Left ventricle myocardium inferior (tissue), 1 donor: ENCODE data around the gene WDR90. TPM values are rescaled to one million over a fixed set of nuclear protein-coding genes. Genes with fewer than 3 reads are reported as not detected.

Source experiments
- DNase-seq: peaks from one replicate; pipeline ENCODE4 v3.0.0-alpha.2; 2020
- H3K27ac ChIP-seq: fragments of 200-600 bp; replicated peaks from 2 replicates; pipeline ENCODE4 v1.8.0; 2021
- H3K27me3 ChIP-seq: fragments of 200-600 bp; 2 replicates; pipeline ENCODE4 v1.8.0; 2021; ENCODE audit warnings: low read depth
- H3K36me3 ChIP-seq: fragments of 200-600 bp; 2 replicates; pipeline ENCODE4 v1.8.0; 2021
- H3K4me1 ChIP-seq: fragments of 200-600 bp; 2 replicates; pipeline ENCODE4 v1.8.0; 2021
- H3K4me3 ChIP-seq: fragments of 200-600 bp; 2 replicates; pipeline ENCODE4 v1.8.0; 2021; ENCODE audit warnings: mild to moderate bottlenecking, moderate library complexity
- H3K9me3 ChIP-seq: fragments of 200-600 bp; replicated peaks from 2 replicates; pipeline ENCODE4 v1.8.0; 2021
- intact Hi-C: fragments of 100-400 bp; cut with micrococcal nuclease; formaldehyde crosslinking; loops from one replicate; pipeline ENCODE4 v1.11.0; 2022
- total RNA-seq: library from RNA; stranded (reverse); fragmentation: NEBNext Ultra II Directional; extraction: Animal tissue kit (Norgen Biotek cat#: 25700); gene quantifications from one replicate; pipeline ENCODE4 v1.2.1, GENCODE V29; 2021
- TF ChIP-seq, protein P1 (sequence below): fragments of 200-600 bp; IDR thresholded peaks from 2 replicates; pipeline ENCODE4 v1.8.0; 2021; ENCODE audit warnings: antibody characterized with exemption, mild to moderate bottlenecking, borderline replicate concordance
- donor health status: DM: no; HTN: yes; CAD: no; lungs with severe emphysema.

Gene WDR90
- total RNA-seq, 1 donor from 2014 or later: 9.2 TPM

DNA sequence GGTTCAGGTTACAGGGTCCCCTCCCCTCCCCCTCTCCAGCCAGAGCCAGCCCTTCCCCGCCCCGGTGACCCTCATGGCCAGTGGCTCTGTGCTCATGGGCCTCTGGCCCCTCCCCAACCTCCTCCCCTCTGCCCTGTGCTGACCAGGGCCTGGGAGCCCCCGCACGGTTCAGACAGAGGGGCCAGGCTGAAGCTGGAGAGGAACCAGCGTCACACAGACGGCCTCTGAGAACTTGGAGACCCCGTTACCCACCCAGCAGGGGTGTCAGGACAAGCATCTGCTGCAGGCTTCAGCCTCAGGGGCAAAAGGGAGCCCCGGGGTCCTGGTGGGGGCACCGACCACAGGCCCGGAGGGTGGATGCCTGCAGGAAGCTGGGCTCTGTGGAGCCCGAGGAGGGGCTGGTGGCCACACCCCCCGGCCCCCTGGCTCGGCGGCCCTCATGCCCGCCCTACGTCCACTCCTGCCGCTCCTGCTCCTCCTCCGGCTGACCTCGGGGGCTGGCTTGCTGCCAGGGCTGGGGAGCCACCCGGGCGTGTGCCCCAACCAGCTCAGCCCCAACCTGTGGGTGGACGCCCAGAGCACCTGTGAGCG, 18.3 kb upstream of the WDR90 start, which contains the start of gene WFIKKN1:
TSS of gene WFIKKN1 (plus strand) at position 171 of the 591 bp plus-strand sequence. CDS start at position 440, 269 bp downstream.
- H3K4me1 ChIP-seq: peaks cover 37% of the 10 kb centered on the region
- H3K27ac ChIP-seq: peak within 1 kb of the TSS; percentile 46
- intact Hi-C loops: no loop called here

DNA sequence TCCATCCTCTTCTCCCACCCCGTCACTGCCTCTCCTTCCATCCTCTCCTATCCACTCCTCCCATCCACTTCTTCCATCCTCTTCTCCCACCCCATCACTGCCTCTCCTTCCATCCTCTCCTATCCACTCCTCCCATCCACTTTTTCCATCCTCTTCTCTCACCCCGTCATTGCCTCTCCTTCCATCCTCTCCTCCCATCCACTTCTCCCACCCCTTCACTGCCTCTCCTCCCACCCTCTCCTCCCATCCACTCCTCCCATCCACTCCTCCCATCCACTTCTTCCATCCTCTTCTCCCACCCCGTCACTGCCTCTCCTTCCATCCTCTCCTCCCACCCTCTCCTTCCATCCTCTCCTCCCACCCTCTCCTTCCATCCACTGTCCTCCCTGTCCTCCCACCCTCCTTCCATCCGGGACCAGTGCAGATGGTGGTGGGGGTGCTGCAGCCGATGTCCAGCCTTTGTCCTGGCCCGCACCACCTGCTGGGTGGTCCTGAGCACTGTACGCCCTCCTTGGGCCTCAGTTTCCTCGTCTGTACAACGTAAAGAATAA, 17.3 kb upstream of the WDR90 start:
- H3K36me3 ChIP-seq: peaks cover 39% of the 10 kb centered on the region
- intact Hi-C loops: no loop called here
- peaks cover 45% of the 10 kb centered on the region for H3K4me1 ChIP-seq
- no peak overlapping the region for H3K27ac ChIP-seq
- no peak for DNase-seq
- no peaks in the 10 kb centered on the region for H3K27me3 ChIP-seq
- TF ChIP-seq, protein P1, sequence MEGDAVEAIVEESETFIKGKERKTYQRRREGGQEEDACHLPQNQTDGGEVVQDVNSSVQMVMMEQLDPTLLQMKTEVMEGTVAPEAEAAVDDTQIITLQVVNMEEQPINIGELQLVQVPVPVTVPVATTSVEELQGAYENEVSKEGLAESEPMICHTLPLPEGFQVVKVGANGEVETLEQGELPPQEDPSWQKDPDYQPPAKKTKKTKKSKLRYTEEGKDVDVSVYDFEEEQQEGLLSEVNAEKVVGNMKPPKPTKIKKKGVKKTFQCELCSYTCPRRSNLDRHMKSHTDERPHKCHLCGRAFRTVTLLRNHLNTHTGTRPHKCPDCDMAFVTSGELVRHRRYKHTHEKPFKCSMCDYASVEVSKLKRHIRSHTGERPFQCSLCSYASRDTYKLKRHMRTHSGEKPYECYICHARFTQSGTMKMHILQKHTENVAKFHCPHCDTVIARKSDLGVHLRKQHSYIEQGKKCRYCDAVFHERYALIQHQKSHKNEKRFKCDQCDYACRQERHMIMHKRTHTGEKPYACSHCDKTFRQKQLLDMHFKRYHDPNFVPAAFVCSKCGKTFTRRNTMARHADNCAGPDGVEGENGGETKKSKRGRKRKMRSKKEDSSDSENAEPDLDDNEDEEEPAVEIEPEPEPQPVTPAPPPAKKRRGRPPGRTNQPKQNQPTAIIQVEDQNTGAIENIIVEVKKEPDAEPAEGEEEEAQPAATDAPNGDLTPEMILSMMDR: no peak
- H3K4me3 ChIP-seq: no peak overlapping the region
- no peaks in the 10 kb centered on the region for H3K9me3 ChIP-seq

More for the DNA sequence above, 18.3 kb upstream of the WDR90 start, which contains the start of gene WFIKKN1:
- no peak for DNase-seq
- H3K36me3 ChIP-seq: peaks cover 49% of the 10 kb centered on the region
- H3K9me3 ChIP-seq: no peaks in the 10 kb centered on the region
- TF ChIP-seq, protein P1: no peak
- H3K27me3 ChIP-seq: no peaks in the 10 kb centered on the region
- no peak within 1 kb of the TSS for H3K4me3 ChIP-seq

DNA sequence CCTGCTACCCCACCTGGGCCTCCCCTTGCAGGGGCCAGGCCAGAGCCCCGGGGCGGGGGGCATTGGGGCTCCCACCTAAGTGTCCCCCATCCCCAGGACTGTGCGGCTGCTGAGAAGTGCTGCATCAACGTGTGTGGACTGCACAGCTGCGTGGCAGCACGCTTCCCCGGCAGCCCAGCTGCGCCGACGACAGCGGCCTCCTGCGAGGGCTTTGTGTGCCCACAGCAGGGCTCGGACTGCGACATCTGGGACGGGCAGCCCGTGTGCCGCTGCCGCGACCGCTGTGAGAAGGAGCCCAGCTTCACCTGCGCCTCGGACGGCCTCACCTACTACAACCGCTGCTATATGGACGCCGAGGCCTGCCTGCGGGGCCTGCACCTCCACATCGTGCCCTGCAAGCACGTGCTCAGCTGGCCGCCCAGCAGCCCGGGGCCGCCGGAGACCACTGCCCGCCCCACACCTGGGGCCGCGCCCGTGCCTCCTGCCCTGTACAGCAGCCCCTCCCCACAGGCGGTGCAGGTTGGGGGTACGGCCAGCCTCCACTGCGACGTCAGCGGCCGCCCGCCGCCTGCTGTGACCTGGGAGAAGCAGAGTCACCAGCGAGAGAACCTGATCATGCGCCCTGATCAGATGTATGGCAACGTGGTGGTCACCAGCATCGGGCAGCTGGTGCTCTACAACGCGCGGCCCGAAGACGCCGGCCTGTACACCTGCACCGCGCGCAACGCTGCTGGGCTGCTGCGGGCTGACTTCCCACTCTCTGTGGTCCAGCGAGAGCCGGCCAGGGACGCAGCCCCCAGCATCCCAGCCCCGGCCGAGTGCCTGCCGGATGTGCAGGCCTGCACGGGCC, 16.5 kb upstream of the WDR90 start:
- no peak overlapping the region for H3K27ac ChIP-seq
- intact Hi-C loops: no loop called here

DNA sequence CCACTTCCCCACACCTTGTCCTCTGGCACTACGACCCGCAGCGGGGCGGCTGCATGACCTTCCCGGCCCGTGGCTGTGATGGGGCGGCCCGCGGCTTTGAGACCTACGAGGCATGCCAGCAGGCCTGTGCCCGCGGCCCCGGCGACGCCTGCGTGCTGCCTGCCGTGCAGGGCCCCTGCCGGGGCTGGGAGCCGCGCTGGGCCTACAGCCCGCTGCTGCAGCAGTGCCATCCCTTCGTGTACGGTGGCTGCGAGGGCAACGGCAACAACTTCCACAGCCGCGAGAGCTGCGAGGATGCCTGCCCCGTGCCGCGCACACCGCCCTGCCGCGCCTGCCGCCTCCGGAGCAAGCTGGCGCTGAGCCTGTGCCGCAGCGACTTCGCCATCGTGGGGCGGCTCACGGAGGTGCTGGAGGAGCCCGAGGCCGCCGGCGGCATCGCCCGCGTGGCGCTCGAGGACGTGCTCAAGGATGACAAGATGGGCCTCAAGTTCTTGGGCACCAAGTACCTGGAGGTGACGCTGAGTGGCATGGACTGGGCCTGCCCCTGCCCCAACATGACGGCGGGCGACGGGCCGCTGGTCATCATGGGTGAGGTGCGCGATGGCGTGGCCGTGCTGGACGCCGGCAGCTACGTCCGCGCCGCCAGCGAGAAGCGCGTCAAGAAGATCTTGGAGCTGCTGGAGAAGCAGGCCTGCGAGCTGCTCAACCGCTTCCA, 15.7 kb upstream of the WDR90 start:
- peaks cover 23% of the 10 kb centered on the region for H3K36me3 ChIP-seq
- peaks cover 57% of the 10 kb centered on the region for H3K4me1 ChIP-seq
- intact Hi-C loops: no loop called here
- DNase-seq: no peak
- H3K27me3 ChIP-seq: no peaks in the 10 kb centered on the region
- TF ChIP-seq, protein P1: no peak
- H3K4me3 ChIP-seq: no peak overlapping the region
- no peak overlapping the region for H3K27ac ChIP-seq
- H3K9me3 ChIP-seq: no peaks in the 10 kb centered on the region

More for the DNA sequence above, 16.5 kb upstream of the WDR90 start:
- Histone ChIP-seq H3K4me1 (peaks cover 50% of the 10 kb centered on the region), H3K36me3 (peaks cover 31% of the 10 kb centered on the region), H3K9me3 (no peaks in the 10 kb centered on the region), H3K27me3 (no peaks in the 10 kb centered on the region), H3K4me3 (no peak overlapping the region)
- TF ChIP-seq, protein P1: no peak
- no peak for DNase-seq

DNA sequence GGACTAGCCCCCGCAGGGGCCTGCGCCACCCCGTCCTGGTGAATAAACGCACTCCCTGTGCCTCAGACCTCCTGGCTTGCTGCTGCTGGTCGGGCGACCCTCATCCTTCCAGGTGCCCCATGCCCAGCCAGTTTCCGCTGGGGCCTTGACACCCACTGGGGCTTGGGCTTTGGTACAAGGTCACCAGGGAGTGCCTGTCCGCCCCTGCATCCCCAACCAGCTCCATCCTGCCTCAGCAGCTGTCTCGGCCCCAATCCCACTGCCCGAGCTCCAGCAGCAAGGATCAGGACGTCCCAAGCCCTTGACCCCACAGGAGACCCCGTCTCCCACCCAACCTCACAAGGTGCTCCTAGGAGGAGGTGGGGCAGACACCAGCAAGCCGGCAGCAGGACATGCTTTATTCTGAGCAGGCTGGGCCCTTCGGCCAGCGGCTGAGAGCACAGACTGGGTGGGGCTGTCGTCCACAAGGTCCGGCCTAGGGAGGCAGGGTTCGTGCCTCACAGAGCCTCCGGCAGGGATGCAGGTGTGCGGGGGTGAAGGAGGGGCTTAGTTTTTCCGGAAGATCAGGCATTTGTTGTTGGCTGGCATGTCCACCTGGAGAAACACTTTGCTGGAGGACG, 15.0 kb upstream of the WDR90 start:
- TF ChIP-seq, protein P1: no peak
- no peak overlapping the region for H3K4me3 ChIP-seq
- no peak for DNase-seq
- H3K9me3 ChIP-seq: no peaks in the 10 kb centered on the region
- H3K27me3 ChIP-seq: no peaks in the 10 kb centered on the region
- intact Hi-C loops: no loop called here
- H3K4me1 ChIP-seq: peaks cover 58% of the 10 kb centered on the region
- H3K27ac ChIP-seq: no peak overlapping the region
- peaks cover 22% of the 10 kb centered on the region for H3K36me3 ChIP-seq
